ENCODE data around the gene ARSA.
A peak's percentile ranks its signal among the peaks of the same experiment; 100 is the strongest.
"Not testable (repeated sequence)": the region's sequence is repeated elsewhere in the genome, so short reads cannot be mapped to it uniquely, and the experiment has no call there.

The ARSA gene

DNA sequence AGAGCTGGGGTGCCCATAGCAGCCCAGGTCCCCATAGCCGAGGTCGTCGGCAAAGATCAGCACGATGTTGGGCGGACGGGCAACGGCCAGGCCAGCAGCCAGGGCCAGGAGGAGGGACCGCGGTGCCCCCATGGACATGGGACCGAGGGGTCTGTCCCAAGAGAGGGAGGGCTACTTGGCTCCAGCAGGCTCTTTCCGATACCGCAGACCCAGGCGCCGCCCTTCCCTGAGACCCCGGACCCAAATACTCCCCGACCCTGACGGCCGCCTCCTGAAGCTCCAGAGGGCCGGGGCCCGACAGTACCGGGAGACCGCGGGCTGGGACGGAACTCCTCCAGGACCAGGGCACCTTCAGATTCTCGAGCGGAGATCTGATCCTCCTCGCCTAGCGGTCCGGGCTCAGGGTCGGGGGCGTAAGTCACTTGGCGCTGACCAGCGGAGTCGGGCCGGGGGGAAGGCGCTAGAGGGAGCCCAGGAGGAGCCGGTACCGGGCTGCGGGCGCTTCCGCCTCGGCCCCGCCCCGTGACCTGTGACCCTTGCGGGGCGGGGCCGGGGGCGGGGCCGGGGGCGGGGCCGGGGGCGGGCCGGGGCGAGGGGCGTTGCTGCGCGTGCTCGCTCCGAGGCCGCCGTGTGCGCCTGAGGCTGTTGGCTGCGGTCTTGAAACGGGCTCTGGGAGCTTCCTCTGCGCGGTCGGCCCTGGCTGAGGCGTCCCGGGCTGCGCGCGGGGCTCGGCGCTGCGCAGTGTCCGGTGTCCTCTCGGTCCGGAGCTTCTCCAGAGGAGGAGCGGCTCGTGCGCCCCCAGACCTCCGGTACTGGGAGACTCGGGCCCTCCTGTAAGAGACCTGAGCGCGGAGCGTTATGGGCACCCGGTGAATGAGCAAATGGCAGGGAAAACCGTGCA, at the start of gene ARSA:
Gene ARSA, minus strand, starts transcription at position 511 of the 901 bp plus-strand sequence. Its CDS starts 373 bp downstream, at position 138.
- peak; percentile 43 for DNase-seq

- DNase-seq = no peak
Observed at GRCh38 chr22:50676661-50677492, 48.9 kb upstream of the ARSA start.

DNA sequence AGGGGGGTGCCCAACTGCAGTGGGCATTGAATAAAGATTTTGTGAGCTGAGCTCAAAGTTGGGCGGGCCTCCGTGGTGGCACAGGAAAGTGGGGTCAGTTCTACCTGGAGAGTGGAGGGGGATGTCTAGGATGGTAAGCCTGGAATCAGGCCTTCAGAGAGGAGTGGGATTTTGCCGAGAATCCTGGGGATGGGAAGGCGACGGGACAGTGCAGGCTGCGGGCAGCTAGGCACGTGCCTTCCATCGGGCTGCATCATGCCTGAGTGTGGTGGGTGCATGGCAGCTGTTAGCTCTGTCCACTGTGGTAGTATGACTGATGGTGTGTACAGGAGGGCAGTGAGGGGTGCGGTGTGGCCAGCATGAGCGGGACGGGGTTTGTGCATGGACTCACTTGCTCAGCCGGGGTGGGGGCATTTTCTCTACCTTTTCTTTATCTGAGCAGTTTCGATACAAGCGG, 48.3 kb upstream of the ARSA start:
- DNase-seq = no peak

DNA sequence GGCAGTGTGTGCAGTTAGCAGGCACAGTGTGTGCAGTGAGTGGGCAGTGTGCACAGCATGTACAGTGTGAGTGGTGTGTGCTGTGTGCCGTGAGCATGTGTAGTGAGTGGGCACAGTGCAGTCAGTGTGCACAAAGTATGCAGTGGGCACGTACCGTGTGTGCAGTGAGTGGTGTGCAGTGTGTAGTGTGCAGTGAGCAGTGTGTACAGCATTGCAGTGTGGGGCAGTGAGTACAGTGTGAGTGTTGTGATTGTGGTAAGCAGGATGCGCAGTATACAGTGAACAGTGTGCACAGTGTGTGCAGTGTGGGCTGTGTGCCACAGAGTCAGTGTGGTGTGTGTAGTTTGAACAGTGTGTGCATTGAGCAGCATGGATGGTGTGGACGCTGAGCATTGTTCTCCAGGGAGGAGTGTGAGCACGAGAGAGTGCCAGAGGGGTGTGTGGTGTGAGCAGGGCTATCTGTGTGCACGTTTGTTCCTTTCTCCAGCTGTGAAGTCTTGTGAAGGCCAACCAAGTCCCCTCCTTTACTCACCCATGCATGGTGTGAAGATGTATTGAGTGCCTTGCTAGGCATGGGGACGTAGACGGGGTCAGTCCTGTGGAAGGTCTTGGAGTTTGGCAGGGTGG, 47.7 kb upstream of the ARSA start:
- no peak for DNase-seq

DNA sequence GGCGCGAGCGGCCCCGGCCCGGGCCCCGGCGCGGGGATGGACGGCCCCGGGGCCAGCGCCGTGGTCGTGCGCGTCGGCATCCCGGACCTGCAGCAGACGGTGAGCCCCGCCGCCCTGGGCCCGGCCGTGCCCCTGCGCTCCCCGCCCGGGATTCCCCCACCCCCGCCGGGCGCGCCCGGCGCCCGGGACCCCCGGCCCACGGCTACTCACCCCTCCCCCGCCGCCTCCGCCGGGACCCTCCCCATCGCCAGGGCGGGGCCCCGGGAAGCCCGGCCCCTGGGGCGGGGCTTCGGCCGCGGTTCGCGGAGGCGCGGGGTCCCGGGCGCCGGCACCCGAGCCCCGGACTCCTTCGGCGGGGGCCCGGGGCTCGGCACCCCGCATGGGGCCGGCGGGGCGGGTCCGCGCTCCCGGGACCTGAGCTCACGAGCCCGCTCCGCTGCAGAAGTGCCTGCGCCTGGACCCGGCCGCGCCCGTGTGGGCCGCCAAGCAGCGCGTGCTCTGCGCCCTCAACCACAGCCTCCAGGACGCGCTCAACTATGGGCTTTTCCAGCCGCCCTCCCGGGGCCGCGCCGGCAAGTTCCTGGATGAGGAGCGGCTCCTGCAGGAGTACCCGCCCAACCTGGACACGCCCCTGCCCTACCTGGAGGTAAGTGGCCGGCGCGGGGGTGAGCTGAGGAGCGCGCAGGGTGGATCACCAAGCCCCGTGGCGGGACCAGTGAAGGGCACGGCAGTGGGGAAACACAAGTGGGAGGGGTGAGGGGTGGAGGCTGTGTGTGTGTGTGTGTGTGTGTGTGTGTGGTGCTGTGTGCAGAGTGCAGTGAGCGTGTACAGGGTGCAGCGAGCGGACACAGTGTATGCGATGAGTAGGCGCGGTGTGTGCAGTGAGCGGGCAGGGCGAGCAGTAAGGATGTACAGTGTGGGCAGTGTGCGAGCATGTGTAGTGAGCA, 46.9 kb upstream of the ARSA start:
- peak; percentile 71 for DNase-seq

DNA sequence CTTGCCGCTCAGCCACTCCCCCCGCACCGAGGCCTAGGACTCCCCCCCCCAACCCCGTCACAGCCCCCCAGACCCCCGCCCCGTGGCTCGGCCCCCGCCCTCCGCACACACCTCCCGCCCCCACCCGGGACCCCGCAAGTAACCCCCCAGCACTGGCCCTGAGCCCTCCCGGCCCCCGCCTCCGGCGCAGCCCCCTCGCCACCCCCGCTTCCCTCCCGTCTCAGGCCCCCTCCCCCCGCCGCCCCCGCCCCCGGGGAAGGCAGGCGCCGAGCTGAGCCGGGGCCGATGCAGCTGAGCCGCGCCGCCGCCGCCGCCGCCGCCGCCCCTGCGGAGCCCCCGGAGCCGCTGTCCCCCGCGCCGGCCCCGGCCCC, 46.2 kb upstream of the ARSA start:
- no peak for DNase-seq

DNA sequence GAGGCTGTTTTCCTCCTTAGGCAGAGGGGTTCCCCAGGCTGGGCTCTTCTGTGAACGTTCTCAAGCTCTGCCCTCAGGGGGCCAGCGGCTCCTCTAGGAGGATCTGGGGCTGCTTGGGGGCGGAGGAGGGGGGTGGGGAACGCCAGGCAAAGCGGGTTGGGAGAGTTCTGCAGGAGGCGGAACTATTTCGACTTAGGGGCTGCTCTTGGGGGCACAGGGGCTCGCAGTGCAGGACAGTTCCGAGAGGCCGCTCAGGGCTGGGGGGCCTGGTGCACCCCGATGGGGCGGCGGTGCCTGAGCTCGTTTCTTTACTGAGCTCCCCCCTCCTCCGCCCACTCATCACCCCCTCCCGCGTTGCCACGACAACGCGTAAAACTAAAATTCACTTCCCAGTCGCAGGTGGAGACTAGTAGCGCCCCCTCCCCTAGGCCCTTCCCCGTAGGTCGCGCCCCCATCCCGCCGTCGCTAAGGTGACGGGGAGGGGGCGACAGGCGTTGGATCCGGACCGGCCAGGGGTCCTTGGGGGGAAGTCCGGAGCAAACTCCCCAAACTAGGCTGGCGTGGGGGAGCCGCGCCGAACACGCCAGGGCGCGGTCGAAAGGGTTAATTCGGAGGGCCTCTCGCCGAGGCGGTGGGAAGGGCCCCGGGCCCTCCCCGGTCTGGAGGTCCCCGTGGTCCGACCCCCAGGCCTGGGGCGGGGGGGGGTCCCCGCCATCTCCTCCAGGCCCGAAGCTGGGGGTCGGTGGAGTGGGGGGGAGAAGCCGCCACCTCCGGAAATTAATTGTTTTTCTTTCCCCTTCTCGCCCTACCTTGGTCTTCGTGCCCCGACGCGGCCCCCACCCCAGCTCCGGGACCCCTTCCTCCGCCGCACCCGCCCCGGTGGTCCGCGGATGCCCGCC, 45.5 kb upstream of the ARSA start:
- DNase-seq = no peak

- no peak for DNase-seq
Observed at GRCh38 chr22:50672471-50673230, 44.7 kb upstream of the ARSA start, which contains the start of gene SHANK3. TSS of gene SHANK3 (plus strand) at chr22:50672823.

DNA sequence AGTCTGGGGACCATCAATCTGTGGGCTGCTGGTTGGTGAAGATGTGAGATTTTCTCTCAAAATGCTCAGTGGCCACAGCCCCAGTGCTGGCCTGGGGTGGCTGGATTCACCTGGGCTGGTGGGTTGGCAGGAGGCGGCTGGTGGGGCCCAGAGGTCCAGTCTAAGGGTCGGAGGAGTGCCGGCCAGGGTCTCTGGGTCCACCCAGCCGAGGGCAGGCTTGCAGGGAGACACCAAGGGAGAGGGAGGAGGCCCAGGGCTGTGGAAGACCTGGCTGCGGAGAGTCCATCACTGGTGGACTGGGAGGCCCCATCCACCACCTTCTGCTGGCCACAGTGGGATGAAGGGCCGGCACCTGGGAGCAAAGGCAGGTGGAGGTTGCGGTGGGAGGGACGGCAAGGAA, 44.1 kb upstream of the ARSA start:
- no peak for DNase-seq

- DNase-seq = no peak
Observed at GRCh38 chr22:50671641-50672040, 43.7 kb upstream of the ARSA start.

- DNase-seq = no peak
Observed at GRCh38 chr22:50670914-50671538, 43.1 kb upstream of the ARSA start.

DNA sequence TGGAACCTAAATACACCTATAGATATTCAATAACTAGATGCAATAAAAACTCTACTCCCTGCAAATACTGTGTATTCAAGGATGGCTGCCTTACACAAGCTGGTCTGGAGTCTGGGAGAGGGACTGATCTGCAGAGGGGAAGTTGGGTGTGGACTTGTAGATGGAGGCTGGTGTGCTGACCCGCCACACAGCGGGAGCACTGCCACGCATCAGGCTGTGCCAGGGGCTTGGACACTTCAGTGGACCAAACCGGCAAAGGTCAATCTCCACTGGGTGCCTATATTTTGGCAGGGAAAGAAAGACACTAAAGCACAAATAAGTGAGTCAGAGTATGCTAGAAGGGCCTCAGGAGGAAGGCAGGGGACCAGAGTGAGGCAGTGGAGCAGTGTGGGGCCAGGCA, 42.6 kb upstream of the ARSA start:
- no peak for DNase-seq

- no peak for DNase-seq
Observed at GRCh38 chr22:50665738-50666137, 37.8 kb upstream of the ARSA start.

GRCh38 chr22:50665212-50665611, 37.3 kb upstream of the ARSA start:
- no peak for DNase-seq

- no peak for DNase-seq
Observed at GRCh38 chr22:50660306-50660705, 32.4 kb upstream of the ARSA start.

DNA sequence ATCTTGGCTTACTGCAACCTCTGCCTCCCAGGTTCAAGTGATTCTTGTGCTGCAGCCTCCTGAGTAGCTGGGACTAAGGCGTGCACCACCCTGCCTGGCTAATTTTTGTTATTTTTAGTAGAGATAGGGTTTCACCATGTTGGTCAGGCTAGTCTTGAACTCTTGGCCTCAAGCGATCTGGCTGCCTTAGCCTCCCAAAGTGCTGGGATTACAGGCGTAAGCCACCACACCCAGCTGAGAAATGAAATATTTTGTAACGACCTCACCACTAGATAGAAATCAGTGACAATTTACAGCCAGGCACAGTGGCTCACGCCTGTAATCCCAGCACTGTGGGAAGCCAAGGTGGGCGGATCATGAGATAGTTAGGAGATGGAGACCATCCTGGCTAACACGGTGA, 31.8 kb upstream of the ARSA start:
- DNase-seq = not testable (repeated sequence)

- no peak for DNase-seq
Observed at GRCh38 chr22:50657925-50658324, 30.0 kb upstream of the ARSA start.

DNA sequence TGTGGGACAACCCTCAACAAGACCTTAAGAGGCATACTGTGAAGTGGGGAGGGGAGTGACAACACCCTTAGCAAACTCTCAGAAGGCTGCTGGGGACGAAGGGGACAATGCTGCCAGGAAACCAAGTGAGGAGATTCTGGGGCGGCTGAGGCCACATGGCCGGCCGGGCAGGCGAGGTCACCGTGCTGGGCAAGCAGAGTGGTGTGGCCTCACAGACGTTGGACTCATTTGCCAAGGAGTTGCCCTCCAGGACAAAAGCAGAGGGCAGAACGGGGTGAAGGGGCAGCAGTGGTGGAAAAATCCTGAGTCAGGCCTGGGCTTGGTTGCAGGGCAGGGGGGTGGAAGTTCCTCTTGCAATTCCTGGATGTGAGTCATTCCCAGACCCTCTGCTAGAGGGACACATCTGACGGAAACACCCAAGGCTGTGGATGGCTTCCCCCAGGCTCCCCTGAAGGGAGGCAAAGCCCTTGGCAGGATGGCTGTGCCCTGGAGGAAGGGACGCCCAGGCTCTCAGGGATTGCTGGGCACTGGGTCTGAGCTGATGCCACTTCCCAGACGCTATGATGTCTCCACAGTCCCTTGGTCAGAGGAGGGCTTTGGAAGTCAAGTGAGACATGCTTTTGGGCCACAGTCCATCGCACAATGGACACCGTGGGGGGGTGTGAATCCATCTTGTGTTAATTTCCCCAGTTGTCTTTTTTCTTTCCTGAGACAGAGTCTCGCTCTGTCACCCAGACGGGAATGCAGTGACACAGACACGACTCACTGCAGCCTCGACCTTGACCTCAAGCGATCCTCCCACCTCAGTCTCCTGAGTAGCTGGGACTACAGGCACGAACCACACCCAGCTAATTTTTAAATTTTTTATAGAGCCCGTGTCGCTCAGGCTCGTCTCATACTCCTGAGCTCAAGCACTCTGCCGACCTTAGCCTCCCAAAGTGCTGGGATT, 28.4 kb upstream of the ARSA start:
- DNase-seq = no peak

- DNase-seq = not testable (repeated sequence)
Observed at GRCh38 chr22:50654664-50655063, 26.7 kb upstream of the ARSA start.
